Uterus (tissue), 2 donors: ENCODE measurements around the gene ZMYND8.

Experiments used
- POLR2A ChIP-seq, 2 donors: fragments of 450-650 bp; IDR thresholded peaks; one replicate each; pipeline ENCODE4 v1.6.1; 2016; ENCODE audit warnings: antibody characterized with exemption in 2 of 2, mild to moderate bottlenecking in 1 of 2, moderate library complexity in 1 of 2
- TF ChIP-seq, protein P1 (sequence below), 4 experiments: fragments of 200-600 bp in 2 of 4; fragments of 450-650 bp in 2 of 4; sonication (generic) in 2 of 4; IDR thresholded peaks; one replicate each; pipeline ENCODE4 v1.5.1; 2016 to 2019; ENCODE audit warnings: antibody characterized with exemption in 4 of 4, mild to moderate bottlenecking in 2 of 4, moderate library complexity in 1 of 4

DNA sequence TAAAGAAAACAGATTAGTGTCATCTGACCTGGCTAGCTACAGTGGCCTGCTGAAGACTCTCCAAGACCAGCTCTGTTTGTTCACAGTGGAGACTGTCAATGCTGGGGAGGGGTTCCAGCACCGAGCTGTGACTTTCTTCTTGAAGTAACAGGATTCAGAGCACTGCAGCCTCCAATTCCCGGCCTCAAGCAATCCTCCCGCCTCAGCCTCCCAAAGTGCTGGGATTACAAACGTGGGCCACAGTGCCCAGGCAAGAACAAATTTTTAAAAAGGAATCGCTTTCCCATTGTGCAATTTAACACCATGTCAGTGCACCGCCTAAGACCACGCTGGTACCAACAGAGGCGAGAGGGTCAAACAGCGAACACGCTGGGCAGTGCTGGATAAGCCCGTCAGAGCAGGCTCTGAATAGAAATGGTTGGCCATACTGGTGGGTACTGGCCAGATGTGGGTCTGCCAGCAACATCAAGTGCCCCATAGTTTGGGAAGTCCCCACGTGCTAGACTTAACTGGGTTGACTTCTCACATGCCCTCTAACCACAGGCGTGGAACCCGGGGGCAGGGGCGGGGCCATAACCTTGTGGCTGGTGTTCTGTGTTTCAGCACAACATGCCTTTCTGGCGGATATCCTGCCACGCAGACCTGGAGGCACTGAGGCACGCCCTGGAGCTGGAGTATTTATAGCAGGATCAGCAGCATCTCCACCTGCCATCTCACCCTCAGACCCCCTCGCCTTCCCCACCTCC lies 168.9 kb downstream of the ZMYND8 start:
- TF ChIP-seq POLR2A (IDR thresholded peaks at IDR 0.05): no peak
- TF ChIP-seq, protein P1, sequence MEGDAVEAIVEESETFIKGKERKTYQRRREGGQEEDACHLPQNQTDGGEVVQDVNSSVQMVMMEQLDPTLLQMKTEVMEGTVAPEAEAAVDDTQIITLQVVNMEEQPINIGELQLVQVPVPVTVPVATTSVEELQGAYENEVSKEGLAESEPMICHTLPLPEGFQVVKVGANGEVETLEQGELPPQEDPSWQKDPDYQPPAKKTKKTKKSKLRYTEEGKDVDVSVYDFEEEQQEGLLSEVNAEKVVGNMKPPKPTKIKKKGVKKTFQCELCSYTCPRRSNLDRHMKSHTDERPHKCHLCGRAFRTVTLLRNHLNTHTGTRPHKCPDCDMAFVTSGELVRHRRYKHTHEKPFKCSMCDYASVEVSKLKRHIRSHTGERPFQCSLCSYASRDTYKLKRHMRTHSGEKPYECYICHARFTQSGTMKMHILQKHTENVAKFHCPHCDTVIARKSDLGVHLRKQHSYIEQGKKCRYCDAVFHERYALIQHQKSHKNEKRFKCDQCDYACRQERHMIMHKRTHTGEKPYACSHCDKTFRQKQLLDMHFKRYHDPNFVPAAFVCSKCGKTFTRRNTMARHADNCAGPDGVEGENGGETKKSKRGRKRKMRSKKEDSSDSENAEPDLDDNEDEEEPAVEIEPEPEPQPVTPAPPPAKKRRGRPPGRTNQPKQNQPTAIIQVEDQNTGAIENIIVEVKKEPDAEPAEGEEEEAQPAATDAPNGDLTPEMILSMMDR (IDR thresholded peaks at IDR 0.05): no peak
